SU-DHL-6 (cell line): ENCODE data around the gene EIF4E.

Experiments
- CTCF ChIP-seq: fragments of 200-600 bp; sonication (generic); IDR thresholded peaks from one replicate; pipeline ENCODE4 v1.5.1; 2017; ENCODE audit warnings: antibody characterized with exemption, mild to moderate bottlenecking, low read length, moderate library complexity; ENCODE audit not compliant: insufficient read depth, poor library complexity, severe bottlenecking
- EZH2phosphoT487 ChIP-seq: fragments of 200-600 bp; sonication (generic), shearing (Covaris generic); conservative IDR thresholded peaks from 2 replicates; pipeline ENCODE4 v1.6.1; 2018; ENCODE audit warnings: mild to moderate bottlenecking, antibody characterized with exemption, low read length, moderate library complexity, mixed read lengths

GRCh38 chr4:98848448-98848847, 80.5 kb downstream of the EIF4E start:
- TF ChIP-seq CTCF = no peak
- no peak for TF ChIP-seq EZH2phosphoT487
